IPS DF 4.7 (cell line): ENCODE measurements around the gene PDGFD.

ENCODE experiments used
- DNase-seq: peaks from one replicate; pipeline ENCODE4 v3.0.0-alpha.2; 2013; ENCODE audit warnings: low spot score; ENCODE audit errors: extremely low read depth

Gene PDGFD

DNA sequence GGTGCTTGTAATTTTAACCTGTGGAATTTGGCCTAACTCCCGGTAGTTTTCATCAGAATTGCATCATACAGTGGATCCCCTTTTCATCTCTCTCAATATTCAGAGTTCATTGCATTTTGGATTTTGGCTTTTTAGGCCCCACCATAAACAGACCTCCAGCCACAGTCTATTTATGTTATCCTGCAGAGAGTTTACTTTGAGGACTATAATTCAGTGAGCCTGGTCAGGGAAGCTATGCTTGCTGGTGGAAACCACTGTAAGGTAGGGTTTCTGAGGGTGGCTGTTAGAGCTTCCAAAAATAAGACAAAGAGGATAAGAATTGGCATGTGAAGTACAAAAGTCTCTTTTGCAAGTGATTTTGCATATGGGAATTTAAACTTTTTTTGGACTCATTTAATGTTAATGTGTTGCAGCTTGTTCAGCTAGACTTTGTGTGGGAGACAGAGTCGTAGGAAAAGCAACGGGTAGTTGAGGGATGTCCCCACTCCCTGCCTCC lies 162.3 kb downstream of the PDGFD start:
- no peak for DNase-seq

DNA sequence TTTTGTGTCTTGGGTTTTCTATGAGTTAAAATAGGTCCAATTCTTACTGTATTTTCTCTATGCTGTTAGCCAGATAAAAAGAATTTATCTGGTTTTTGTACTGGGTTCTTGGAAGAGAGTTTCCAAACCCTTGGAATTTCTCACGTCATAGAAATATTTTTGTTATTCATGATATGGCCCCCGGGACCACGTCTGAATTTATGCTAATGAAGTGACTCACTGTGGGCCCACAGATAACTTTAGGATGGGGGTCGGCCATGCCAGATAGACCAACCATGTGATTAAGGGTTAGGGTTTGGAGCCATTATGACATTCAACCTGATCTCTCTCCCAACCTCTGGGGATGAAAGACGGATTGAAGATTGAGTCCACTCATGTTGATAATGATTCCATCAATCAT lies 163.1 kb downstream of the PDGFD start:
- no peak for DNase-seq

DNA sequence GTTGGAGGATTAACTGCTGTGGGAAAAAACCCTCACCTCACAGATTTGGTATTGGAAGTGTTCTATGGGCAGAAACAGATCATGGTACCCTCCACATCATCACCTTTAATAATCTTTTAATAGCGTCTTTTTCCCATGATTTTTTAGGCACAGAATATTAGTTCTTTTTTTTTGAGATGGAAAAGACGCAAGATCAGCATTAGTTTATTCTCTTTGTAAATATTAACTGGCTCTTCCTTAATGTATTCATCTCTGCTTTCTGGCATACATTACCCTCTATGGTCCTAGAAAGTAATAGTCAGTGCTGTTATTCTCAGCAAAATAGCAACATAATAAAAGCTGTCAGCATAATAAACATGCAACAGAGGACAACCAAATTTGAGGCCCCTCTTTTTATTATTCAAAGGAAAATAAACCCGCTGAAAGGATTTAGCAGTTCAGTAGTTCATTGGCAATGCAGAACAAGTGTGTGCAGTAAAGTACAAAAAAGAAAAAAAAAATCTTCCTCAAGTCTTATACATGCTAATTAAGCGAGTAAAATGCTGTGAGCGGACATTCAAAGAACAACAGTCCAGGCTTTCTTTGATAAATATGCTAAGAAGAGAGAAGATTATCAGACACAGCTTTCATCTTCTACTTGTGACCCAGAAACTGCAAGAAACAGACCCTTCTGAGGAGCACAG lies 165.0 kb downstream of the PDGFD start:
- DNase-seq = no peak

DNA sequence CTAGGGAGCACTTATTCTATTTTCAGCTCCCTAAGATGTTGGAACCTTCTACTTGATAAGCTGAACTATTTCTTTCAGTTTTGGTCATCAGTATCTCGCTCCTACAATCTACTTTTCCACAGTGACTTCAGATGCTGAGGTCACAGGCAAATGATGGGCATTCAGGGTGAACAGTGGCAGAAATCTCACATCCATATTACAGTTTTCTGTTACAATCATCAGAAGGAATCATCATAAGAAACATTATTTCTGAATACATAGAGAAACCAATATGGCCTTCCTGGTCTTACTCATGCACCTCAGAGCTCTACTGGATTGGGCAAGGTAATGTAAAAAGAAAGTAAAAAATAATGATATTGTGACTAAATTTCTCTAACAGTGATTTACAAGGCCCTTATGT lies 166.9 kb downstream of the PDGFD start:
- DNase-seq = no peak

DNA sequence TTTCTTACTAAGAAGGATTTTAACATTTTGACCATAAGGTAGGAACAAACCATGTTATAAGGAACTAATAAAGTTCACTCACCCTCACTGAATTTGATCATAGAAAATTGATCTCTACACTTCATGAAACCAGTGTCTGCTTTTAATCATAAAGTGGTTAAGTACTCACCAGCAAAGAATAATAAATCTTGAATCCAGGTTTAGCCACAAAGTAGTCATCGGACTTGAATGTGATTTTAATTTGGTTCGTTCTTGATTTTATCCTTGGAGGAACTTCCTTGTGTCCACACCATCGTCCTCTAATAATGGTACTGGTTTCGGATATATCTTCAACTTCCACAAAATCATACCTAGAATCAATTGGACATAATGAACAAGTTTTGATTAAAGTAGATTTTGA lies 168.1 kb downstream of the PDGFD start:
- no peak for DNase-seq

DNA sequence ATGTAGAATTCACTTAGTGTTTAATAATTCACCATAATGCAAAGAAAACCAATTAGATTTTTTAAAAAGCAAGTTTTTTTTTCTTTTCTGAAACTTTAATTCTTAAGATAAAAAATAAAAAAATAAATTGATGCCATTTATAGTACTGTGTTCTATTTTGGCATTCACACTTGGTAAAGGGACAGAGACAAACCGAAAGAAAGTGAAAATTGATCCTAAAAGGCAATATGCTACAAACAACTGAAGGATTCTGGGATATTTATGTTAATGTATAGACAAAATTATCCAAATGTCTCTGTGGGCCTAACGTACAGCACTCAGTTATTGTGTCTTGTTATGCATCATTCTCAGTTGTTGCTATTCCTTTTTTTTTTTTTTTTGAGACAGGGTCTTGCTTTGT lies 169.4 kb downstream of the PDGFD start:
- DNase-seq = no peak

DNA sequence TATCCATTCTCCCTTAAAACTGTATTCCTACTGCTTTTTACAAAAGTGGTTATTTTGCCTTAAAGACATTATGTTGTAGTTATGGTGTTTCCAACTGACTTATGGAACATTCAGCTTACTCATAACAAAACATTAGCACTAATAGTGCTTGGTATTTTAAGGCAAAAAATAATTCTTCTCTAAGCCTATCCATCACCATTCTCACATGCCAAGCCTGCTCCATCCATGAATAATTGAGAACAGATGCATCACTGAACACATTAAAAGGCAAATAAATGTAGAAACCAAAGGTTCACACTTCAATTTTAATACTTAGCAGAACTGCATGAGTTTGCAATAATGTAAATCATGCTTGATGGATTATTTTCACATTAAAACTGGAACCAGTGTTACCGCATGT lies 169.9 kb downstream of the PDGFD start:
- DNase-seq = no peak

DNA sequence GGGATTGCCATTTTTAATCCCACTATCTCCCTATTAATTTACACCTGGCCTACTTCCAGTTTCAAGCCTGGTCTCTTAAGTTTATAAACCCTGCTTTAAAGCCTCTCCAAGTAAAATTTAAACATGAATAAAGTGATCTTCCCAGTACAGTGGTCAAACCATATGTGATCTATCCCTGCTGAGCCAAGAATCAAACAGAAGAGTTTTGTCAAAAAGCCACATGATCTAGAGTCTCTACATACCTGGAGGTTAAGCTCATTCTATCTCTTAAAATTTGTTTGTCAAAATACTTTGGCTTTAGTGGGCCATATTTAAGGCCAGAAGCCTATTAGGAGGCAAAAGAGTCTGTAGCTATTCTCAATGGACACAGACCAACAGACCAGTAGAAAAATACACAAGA lies 170.4 kb downstream of the PDGFD start:
- no peak for DNase-seq

DNA sequence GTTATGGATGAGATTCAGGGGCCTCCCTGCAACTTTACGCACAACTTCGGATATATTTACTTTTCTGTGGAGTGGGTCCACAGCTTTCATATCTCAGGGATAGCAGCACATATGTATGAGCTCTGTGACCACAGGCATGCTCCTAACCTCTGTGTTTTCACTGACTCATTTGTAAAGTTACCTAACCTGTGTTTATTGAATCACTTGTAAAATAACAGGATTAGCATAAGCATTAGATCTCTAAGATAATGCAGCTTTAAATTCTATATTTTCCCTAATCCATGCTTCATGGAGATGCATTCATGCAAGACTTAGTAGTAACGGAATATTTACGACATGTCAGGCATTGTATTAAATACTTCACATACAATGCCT lies 175.4 kb downstream of the PDGFD start:
- no peak for DNase-seq

DNA sequence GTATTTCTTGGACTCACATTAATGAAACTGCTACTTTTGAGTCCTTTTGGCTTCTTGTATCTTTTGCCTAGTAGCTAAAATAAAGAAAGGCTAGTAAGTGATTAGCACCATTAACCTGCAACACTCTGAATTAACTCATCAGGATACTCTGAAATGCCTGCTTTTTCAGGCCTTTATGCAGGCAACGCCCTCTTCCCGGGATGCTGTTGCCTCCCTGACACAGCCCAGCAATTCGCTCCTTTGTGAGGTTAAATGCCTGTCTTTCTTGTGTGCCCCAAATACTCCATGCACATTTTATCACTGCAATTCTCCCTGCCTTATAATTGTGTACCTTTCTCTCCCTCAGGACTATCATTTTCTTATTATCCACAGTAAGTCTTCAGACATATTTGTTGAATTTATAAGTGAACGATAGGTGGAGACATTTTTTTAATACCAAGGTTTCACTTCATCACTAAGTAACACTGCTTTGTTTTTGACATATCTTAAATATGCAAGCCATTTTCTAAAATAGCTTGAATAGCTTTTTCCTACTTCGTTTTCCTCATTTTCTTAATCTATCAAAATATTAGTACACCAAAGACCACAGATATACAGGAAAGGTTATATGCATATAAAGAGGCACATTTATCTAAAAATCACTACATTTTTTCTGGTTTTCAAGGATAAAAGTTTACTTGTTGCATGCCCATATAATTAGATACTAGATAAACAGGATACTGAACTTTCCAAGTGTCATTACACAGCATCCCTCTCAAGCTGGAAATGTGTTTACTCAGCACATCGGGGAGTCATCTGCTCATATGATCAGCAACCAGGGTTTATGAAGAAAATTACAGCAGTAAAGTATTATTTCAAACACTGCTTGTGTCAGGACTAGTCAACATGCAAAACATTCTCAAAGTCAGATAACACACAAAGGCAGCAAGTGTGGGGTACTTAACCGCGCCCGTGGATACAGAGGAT lies 176.0 kb downstream of the PDGFD start:
- no peak for DNase-seq

DNA sequence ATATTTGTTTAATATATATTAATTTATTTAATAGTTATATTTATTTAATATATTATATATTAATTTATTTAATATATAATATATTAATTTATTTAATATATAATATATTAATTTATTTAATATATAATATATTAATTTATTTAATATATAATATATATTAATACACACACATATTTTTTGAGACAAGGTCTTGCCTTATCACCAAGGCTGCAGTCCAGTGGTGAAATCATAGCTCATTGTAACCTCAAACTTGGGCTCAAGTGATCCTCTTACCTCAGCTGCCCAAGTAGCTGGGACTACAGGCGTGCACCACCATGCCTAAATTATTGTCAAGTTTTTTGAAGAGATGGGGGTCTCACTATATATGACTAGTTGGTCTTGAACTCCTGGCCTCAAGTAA lies 178.9 kb downstream of the PDGFD start:
- no peak for DNase-seq

DNA sequence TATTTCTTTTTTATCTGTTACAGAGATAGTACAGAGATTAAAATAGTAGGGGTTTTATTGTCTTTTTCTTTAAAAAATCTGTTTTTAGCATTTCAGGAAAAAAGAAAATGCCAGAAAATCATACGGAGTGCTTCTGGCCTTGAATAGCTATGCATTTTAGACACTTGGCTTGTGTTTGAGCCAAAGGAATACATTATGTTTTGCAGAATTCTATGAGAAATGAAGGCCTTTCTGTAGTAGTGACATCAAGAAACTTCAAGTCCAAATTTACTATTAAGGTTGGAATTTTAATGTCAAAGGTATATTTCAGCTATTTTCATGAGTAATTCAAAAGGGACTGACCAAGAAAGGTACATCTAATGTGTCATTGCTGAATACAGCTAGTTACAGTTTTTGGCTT lies 183.8 kb downstream of the PDGFD start:
- no peak for DNase-seq

DNA sequence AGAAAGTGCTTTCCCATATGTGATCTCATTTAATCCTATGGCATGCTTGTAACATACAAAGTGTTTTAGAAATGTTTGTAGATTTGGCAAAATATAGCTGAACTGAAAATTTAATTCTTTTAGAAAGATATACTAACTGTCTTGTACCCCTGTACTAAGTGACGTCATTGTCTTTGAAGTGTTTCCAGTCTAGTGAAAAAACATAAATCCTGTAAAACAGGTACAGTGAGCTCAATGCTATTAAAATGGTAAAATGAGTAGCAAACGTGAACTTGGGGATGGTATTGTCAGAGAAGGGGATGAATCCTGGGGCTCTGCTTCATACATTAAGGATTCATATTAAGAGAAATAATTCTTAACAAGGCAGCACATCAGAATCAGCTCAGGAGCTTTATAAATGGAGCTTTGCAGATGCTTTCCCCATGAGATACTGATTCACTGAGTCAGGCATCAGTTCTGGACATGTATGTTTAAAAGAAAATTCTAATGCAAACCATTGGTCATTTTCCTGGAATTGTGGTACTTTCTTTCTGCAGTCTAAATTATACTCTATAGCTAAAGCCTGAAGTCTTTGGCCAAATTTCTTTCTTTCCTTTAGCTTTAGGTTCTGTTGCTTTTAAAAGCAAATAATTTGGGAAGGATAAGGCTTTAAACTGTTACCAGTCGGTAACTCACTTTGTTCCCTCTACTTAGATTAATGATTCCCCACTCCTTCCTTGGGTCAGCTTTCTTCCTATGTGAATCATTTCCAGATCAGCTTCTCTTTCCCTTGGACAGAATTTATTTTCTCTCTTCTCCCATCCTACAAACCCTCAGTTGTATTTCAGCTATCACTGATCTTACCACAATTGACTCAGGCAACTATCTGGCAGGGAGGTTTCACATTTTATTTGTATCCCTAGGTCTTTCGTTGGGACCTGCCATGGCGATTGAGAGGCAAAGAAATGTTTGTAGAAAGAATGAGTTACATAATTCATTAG lies 185.0 kb downstream of the PDGFD start:
- DNase-seq = no peak

DNA sequence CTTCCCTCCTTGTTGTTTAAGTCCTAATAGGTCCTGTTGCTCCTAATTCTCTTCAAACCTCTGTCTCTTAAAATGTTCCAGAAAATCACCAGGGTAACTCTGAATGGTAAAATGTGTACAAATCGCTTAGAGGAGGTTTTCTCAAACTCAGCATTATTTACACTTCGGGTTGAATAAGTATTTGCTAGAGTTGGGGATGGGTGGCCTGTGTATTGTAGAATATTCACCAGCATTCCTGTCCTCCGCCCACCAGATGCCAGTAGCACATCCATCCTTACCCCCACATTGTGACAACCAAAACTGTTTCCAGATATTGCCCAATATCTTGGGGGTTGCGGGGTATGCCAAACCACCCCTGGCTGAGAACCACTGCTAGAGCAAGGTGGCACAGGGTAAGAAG lies 191.9 kb downstream of the PDGFD start:
- DNase-seq = no peak

DNA sequence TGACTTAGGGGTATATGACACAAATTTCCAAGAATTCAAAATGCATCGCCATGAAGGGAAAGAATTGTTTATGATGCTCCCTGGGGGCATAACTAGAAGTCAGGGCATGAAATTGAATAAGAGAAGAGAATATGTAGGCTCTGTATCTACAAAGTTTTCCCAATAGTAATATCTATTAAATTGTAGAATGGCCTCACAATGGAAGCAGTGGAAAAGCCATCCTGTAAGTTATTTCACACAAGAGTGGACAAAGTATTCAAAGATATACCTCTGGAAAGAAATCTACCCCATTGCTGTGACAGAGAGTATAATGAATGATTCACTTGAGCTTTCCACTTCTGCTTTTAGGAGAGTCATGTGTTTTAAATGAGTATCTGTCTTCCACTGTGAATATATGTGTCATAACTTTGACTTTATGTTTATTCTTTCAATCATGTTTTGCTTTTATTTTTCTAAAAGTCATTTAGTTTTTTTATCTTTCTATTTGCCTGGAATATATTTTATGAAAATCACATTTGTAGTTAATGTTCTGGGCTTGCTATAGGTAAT lies 193.2 kb downstream of the PDGFD start:
- DNase-seq = no peak

DNA sequence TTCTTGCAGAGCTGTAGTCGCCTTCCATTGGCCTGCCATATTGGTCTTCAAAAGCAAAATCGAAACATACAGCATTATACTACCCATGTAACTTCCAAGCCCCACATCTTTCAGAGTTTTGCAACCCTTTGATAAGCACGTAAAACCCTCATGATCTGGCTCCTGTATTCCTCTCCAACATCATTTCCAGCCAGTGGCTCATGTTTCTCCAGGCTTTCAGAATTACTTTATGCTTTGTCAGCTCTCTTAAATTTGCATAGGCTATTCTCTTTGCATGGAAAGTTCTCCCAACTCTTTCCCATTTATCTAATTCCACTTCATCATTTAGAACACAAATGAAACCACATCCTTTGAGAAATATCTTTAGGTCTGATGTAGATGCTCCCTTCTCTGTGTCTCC lies 195.3 kb downstream of the PDGFD start:
- no peak for DNase-seq

DNA sequence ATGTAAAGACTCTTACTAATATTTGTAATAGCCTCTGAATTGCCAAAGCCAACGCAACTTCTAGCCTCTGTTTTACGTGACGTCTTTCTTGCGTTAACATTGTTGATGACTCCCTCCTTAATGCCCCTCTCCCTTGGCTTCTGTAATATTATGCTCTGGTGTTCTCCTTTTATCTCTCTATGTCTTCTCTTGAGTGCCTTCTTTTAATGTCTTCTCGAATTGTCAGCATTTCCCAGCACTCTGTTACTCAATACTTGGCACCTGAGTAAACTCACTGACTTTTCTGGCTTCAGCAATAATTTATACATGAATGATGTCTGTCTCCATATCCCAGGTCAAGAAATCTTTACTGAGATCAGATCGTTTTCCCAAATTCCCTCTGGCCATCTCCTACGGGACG lies 196.0 kb downstream of the PDGFD start:
- DNase-seq = no peak

DNA sequence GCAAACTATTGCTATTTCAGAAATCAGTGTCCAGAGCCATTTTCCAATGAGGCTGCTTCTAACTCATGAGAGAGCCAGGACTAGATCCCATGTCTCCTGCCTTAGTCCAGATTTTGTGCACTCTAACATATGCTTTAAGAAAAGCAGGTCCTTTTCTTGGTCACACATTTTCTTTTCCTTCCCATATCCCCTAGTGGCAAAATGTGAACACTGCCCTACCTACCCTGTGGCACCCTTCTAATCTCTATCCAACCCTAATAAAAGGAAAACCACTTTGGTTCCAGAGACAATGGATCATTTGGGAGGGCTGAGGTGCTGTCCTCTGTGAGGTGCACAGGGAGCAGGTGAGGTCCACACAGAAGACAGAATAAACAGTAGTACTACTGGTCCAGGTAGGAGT lies 199.6 kb downstream of the PDGFD start:
- no peak for DNase-seq

DNA sequence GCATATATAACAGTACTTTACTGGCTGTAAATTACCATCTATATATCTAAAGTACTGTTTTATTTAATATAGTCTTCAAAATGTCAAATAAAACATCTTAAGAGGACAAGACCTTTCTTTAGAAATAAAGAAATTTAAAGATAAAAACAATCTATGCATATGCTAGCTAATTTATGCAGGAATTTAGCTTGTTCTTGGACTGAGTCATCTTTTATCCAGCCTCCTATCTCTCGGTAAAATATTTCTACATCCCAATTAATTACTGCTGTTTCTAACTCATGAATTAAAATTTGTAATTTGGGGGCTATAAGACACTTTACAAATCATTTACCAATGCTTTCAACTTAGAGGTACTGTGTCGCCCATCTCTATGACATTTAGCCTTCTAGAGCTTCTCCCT lies 200.3 kb downstream of the PDGFD start:
- DNase-seq = no peak

DNA sequence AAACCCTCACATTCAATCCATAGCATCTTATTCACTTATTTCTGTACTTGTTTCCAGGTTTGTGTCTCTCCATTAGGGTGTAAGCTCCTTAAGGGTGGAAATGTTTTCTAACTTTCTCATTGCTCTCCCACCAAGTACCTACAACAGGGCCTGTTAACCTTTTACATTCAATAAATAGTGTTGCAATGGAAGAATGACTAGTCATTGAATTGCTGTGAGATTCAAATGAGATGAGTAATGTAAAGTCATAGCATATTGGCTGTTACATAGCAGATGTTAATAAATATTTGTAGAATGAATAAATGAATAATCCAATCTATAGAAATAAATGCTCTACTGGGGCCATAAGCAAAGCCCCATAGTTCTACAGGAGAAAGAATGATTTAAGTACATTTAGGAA lies 202.9 kb downstream of the PDGFD start:
- no peak for DNase-seq

DNA sequence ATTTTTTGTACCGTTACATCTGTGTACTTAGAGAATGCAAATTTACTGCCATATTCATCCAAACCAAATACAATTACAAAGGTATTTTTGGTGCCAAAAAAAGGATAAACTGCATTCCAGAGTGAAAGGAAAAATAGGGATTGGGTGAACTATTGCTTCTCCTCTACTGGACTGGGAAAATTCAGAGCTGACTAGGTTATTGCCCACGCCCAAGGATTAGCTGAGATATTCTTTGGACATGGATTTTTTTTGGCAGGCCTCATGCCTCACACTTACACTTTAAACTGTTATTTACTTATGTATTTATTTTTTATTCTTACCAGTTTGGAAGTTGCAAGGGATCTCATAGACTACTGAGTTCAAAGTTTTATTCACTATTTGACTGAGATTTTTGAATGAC lies 203.8 kb downstream of the PDGFD start:
- no peak for DNase-seq
